ENCODE results near the gene PRR35. TPM values are rescaled to one million over a fixed set of nuclear protein-coding genes. Genes with fewer than 3 reads are reported as not detected.

PRR35 gene
- total and polyA plus RNA-seq, 5 donors from 2014 or later = not detected

DNA sequence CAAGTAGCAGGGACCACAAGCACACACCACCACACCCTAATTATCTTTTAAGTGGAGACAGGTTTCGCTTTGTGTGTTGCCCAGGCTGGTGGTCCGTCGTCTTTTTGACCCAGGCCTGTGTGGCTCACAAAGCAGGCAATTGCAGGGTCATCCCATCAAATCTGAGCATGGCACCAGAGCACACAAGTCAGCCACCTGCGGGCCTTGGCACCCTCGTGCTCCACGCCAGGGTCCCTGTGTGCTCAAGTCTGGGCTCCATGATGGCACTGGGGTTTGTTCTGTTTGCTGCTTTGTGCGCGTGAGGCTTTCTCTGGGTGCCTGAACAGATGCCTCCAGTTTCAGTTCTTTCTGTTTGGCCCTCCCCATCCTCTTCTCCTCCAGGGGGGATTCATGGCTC, 35.1 kb upstream of the PRR35 start:
- ATAC-seq (ENCODE audit: low read depth in 2 of 2) (no peak), DNase-seq (no peak)
- peaks cover 0 to 36% (median 10%) of the 10 kb centered on the region in 4 donors for H3K4me1 Mint-ChIP-seq
- no peaks in the 10 kb centered on the region for H3K9me3 ChIP-seq (ENCODE audit: control insufficient read depth in 2 of 2, low read length in 2 of 2)
- no peak overlapping the region for H3K4me3 ChIP-seq (ENCODE audit: low read depth, low read length)
- no peaks in the 10 kb centered on the region for H3K27me3 Mint-ChIP-seq
- H3K36me3 Mint-ChIP-seq = no peaks in the 10 kb centered on the region
- peak overlapping the region; percentile 24 for H3K27ac ChIP-seq (ENCODE audit: insufficient read depth, low read length, poor library complexity, severe bottlenecking)
- H3K9me3 Mint-ChIP-seq = no peaks in the 10 kb centered on the region
- H3K27me3 ChIP-seq (ENCODE audit: control insufficient read depth, insufficient read depth, low read length) = no peaks in the 10 kb centered on the region
- H3K4me1 ChIP-seq (ENCODE audit: control insufficient read depth, insufficient read depth, low read length, poor library complexity, severe bottlenecking) = peaks cover 38% of the 10 kb centered on the region
- H3K36me3 ChIP-seq (ENCODE audit: control insufficient read depth, insufficient read depth, low read length) = peaks cover 3% of the 10 kb centered on the region
- H3K4me3 Mint-ChIP-seq = peak overlapping the region; percentile 41 to 73 (median 56)
- H3K27ac Mint-ChIP-seq = peak overlapping the region; percentile 60 to 83 (median 62)

DNA sequence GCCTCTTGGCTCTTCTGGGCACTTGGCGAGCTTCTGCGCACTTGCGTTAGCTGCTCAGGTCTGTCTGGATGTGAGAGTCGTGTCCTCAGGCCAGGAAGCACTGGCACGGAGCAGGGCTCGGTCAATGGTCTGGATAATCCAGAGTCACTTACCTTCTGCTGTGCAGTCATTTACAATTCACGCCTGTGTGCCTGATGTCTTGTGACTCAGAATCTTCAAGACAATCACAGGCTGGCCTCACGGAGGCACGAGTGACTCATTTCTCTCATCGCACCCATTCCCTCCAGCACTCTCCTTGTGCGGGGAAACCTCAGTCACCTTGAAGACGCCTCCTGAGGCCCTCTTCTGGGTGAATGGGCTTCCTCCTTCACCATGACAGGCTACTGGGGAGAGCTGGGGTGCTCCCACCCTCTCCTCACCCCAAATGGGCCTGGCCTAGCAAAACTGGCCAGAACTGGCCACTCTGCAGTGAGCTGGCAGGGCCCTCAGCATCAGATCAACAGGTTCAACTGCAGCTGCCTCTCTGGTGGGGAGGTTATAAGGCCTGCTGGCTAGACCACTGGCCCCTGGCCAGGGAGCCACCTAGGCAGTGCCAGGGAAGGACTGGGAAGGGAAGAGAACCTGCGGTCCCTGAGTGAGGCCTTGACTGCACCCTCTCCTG, 34.5 kb upstream of the PRR35 start:
- ATAC-seq (ENCODE audit: low read depth in 2 of 2) (peak; percentile 10 to 16), DNase-seq (peak in 2 of 3 donors; percentile 4 to 79)
- Mint-ChIP-seq H3K27me3 (no peaks in the 10 kb centered on the region), H3K9me3 (no peaks in the 10 kb centered on the region), H3K36me3 (no peaks in the 10 kb centered on the region), H3K27ac (peak overlapping the region; percentile 60 to 83 (median 62)), H3K4me3 (peak overlapping the region; percentile 41 to 87 (median 70)), H3K4me1 (peaks cover 0 to 40% (median 10%) of the 10 kb centered on the region in 4 donors)
- Histone ChIP-seq H3K4me1 (ENCODE audit: control insufficient read depth, insufficient read depth, low read length, poor library complexity, severe bottlenecking) (peaks cover 43% of the 10 kb centered on the region), H3K9me3 (ENCODE audit: control insufficient read depth in 2 of 2, low read length in 2 of 2) (no peaks in the 10 kb centered on the region), H3K27ac (ENCODE audit: insufficient read depth, low read length, poor library complexity, severe bottlenecking) (peak overlapping the region; percentile 24), H3K36me3 (ENCODE audit: control insufficient read depth, insufficient read depth, low read length) (no peaks in the 10 kb centered on the region), H3K27me3 (ENCODE audit: control insufficient read depth, insufficient read depth, low read length) (no peaks in the 10 kb centered on the region), H3K4me3 (ENCODE audit: low read depth, low read length) (no peak overlapping the region)

- Mint-ChIP-seq H3K4me3 (peak overlapping the region; percentile 72 to 87 (median 80)), H3K4me1 (peaks cover 0 to 40% (median 10%) of the 10 kb centered on the region in 4 donors), H3K9me3 (no peaks in the 10 kb centered on the region), H3K36me3 (no peaks in the 10 kb centered on the region), H3K27me3 (no peaks in the 10 kb centered on the region), H3K27ac (peak overlapping the region; percentile 77 to 86 (median 82))
- no peaks in the 10 kb centered on the region for H3K36me3 ChIP-seq (ENCODE audit: control insufficient read depth, insufficient read depth, low read length)
- peak overlapping the region; percentile 58 for H3K4me3 ChIP-seq (ENCODE audit: low read depth, low read length)
- DNase-seq (peak in 1 of 3 donors; percentile 11), ATAC-seq (ENCODE audit: low read depth in 2 of 2) (no peak)
- H3K27me3 ChIP-seq (ENCODE audit: control insufficient read depth, insufficient read depth, low read length) = no peaks in the 10 kb centered on the region
- peak overlapping the region; percentile 91 for H3K27ac ChIP-seq (ENCODE audit: insufficient read depth, low read length, poor library complexity, severe bottlenecking)
- no peaks in the 10 kb centered on the region for H3K9me3 ChIP-seq (ENCODE audit: control insufficient read depth in 2 of 2, low read length in 2 of 2)
- H3K4me1 ChIP-seq (ENCODE audit: control insufficient read depth, insufficient read depth, low read length, poor library complexity, severe bottlenecking) = peaks cover 43% of the 10 kb centered on the region
Observed at GRCh38 chr16:526181-527014, 33.8 kb upstream of the PRR35 start.

DNA sequence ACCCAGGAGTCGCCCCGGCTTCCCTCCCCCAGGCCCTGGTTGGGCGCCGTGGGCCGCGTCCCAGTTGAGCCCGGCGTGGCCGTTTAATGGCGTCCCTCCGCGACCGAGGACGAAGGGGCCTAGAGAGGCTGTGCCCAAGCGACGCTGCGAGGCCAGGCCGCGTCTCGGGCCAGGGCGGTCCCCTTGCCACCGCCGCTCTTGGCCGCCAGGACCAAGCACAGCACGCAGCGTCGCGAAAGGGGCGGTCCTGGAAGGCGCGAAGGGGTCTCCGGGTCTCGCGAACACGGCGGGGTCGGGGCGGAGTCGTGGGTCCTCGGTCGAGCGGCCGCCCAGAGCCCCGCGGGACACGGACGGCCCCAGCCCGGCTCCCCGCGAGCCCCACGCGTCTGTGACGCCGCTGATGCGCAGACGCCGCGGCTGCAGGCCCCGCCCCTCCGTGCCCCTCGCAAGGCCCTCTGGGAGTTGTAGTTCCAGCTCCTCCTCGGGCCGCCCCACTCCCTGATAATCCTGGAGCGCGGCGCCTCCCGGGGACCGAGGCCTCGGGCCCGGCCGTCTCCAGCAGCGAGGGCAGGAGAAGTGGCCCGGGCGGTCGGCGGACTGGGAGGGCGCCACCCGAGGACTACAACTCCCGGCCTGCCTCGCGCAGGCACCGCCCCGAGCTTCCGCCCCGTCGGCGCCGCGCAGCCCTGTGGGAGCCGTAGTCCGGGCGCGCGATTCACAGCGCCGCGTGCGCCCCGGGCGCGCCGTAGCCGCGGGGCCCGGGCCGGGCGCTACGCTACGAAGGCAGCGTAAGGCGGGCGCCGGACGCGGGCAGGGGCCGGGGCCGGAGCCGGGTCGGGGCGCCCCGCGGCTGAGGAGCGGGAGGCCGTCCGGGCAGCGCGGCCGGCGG, 32.9 kb upstream of the PRR35 start, which contains the start of gene CAPN15:
Gene CAPN15 (plus strand): TSS at position 698 of the 889 bp plus-strand sequence. CDS start 19,127 bp downstream, outside the sequence.
- Histone ChIP-seq H3K27me3 (ENCODE audit: control insufficient read depth, insufficient read depth, low read length) (no peaks in the 10 kb centered on the region), H3K4me1 (ENCODE audit: control insufficient read depth, insufficient read depth, low read length, poor library complexity, severe bottlenecking) (peaks cover 43% of the 10 kb centered on the region), H3K9me3 (ENCODE audit: control insufficient read depth in 2 of 2, low read length in 2 of 2) (no peaks in the 10 kb centered on the region), H3K4me3 (ENCODE audit: low read depth, low read length) (peak within 1 kb of the TSS; percentile 80), H3K36me3 (ENCODE audit: control insufficient read depth, insufficient read depth, low read length) (no peaks in the 10 kb centered on the region), H3K27ac (ENCODE audit: insufficient read depth, low read length, poor library complexity, severe bottlenecking) (peak within 1 kb of the TSS; percentile 91)
- Mint-ChIP-seq H3K36me3 (no peaks in the 10 kb centered on the region), H3K4me3 (peak within 1 kb of the TSS; percentile 92 to 98 (median 94)), H3K9me3 (no peaks in the 10 kb centered on the region), H3K27me3 (no peaks in the 10 kb centered on the region), H3K4me1 (peaks cover 0 to 44% (median 10%) of the 10 kb centered on the region in 4 donors), H3K27ac (peak within 1 kb of the TSS; percentile 86 to 93 (median 87))
- DNase-seq (peak; percentile 82 to 90 (median 90)), ATAC-seq (ENCODE audit: low read depth in 2 of 2) (peak; percentile 82 to 86)

DNA sequence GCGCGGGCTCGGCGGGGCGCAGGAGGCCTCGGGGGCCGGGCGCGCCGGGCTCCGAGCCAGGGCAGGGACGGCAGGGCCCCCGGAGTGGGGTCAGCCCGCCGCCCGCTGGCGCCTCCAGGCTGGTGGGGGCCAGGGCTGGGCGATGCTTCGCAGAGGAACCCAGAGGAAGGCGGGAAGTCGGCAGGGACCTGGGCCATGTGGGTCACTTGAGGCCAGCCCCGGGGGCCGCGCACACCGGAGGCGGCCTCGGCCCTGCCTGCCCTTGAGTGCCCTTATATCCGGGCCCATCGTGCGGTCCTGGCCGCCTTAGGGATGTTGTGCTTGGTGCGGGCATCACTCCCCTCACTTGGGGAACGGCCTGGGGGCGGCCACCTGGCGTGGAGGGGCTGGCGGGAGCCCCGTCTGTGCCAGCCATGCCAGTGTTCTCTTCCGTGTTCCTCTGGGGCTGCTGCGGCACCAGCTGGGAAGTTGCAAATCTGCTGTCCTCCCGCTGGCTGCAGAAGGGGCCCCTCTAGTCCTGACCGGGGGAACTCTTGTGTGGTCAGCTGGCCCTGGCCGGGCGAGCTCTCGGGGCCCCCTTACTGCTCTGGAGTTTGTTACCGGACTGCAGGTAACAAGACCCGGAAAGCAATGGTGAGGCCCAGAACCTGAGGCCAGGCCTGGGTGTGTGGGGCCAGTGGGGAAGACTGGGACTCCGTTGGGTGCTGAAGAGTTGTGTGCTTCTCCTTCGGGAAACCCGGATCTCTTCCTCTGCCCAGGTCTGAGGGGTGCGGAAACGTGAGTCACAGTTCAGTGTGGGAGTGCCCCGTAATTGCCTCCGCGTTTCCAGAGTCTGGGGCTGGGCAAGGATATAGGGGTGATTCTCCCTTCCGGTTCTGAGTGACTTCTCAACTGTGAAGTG, 31.8 kb upstream of the PRR35 start:
- ATAC-seq (ENCODE audit: low read depth in 2 of 2) = no peak
- H3K36me3 ChIP-seq (ENCODE audit: control insufficient read depth, insufficient read depth, low read length) = no peaks in the 10 kb centered on the region
- no peaks in the 10 kb centered on the region for H3K27me3 Mint-ChIP-seq
- H3K4me1 Mint-ChIP-seq = peaks cover 0 to 42% (median 10%) of the 10 kb centered on the region in 4 donors
- no peaks in the 10 kb centered on the region for H3K27me3 ChIP-seq (ENCODE audit: control insufficient read depth, insufficient read depth, low read length)
- peak overlapping the region; percentile 92 to 98 (median 94) for H3K4me3 Mint-ChIP-seq
- no peaks in the 10 kb centered on the region for H3K36me3 Mint-ChIP-seq
- H3K9me3 ChIP-seq (ENCODE audit: control insufficient read depth in 2 of 2, low read length in 2 of 2) = no peaks in the 10 kb centered on the region
- no peaks in the 10 kb centered on the region for H3K9me3 Mint-ChIP-seq
- H3K27ac ChIP-seq (ENCODE audit: insufficient read depth, low read length, poor library complexity, severe bottlenecking) = peak overlapping the region; percentile 63
- peaks cover 43% of the 10 kb centered on the region for H3K4me1 ChIP-seq (ENCODE audit: control insufficient read depth, insufficient read depth, low read length, poor library complexity, severe bottlenecking)
- DNase-seq = peak; percentile 20 to 57 (median 29)
- H3K27ac Mint-ChIP-seq = peak overlapping the region; percentile 86 to 93 (median 87)
- H3K4me3 ChIP-seq (ENCODE audit: low read depth, low read length) = peak overlapping the region; percentile 80

DNA sequence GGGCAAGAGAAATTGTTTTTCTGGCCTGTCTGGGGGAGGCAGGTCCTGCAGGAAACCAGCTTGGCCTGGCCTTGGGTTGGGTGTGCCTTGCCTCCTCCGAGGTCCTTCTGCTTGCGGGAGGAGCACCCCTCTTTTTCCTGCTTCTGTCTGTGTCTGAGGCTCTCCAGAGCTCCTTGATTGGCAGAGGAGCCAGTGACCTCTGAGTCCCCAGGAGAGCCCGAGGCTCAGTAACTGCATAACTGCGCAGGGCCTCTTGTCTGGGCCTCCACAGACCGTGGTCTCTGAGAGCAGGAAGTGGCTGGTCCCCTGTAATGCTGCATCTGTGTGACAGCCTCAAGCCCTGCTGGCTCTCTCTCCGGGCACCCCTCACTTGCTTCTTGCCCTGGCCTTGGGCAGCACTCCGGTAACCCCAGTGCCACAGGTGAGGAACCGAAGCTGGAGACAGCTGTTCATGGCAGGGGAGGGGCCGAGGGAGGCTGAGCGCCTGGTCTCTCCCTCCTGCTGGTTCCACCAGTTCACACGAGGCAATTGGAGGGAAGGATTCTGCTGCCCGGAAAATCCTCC, 31.1 kb upstream of the PRR35 start:
- H3K4me1 ChIP-seq (ENCODE audit: control insufficient read depth, insufficient read depth, low read length, poor library complexity, severe bottlenecking) = peaks cover 43% of the 10 kb centered on the region
- ATAC-seq (ENCODE audit: low read depth in 2 of 2) (no peak), DNase-seq (peak in 2 of 3 donors; percentile 23 to 63)
- Mint-ChIP-seq H3K36me3 (no peaks in the 10 kb centered on the region), H3K27me3 (no peaks in the 10 kb centered on the region), H3K9me3 (no peaks in the 10 kb centered on the region), H3K4me3 (peak overlapping the region; percentile 92 to 98 (median 94)), H3K4me1 (peaks cover 0 to 40% (median 10%) of the 10 kb centered on the region in 4 donors), H3K27ac (peak overlapping the region; percentile 43 to 93 (median 86))
- no peaks in the 10 kb centered on the region for H3K9me3 ChIP-seq (ENCODE audit: control insufficient read depth in 2 of 2, low read length in 2 of 2)
- H3K27me3 ChIP-seq (ENCODE audit: control insufficient read depth, insufficient read depth, low read length) = no peaks in the 10 kb centered on the region
- H3K27ac ChIP-seq (ENCODE audit: insufficient read depth, low read length, poor library complexity, severe bottlenecking) = peak overlapping the region; percentile 63
- H3K36me3 ChIP-seq (ENCODE audit: control insufficient read depth, insufficient read depth, low read length) = no peaks in the 10 kb centered on the region
- H3K4me3 ChIP-seq (ENCODE audit: low read depth, low read length) = peak overlapping the region; percentile 80

Measured in CD4-positive, CD25-positive, alpha-beta regulatory T cell (primary cell).